ENCODE data around the gene AGFG1.

The AGFG1 gene

GRCh38 chr2:227608561-227609338, 136.8 kb downstream of the AGFG1 start:
- Histone ChIP-seq H3K9me3 (ENCODE audit: control insufficient read depth, insufficient read depth, low read length) (no peaks in the 10 kb centered on the region), H3K4me3 (ENCODE audit: low read depth, low read length) (no peak overlapping the region), H3K27ac (ENCODE audit: low read depth, low read length) (no peak overlapping the region), H3K27me3 (ENCODE audit: control insufficient read depth, insufficient read depth, low read length) (no peaks in the 10 kb centered on the region), H3K36me3 (ENCODE audit: control insufficient read depth, insufficient read depth, low read length) (no peaks in the 10 kb centered on the region), H3K4me1 (ENCODE audit: control insufficient read depth, insufficient read depth, low read length) (no peaks in the 10 kb centered on the region), H3K9ac (ENCODE audit: low read depth, low read length) (no peak overlapping the region)

GRCh38 chr2:227610123-227610522, 138.2 kb downstream of the AGFG1 start:
- Histone ChIP-seq H3K27me3 (ENCODE audit: control insufficient read depth, insufficient read depth, low read length) (no peaks in the 10 kb centered on the region), H3K9me3 (ENCODE audit: control insufficient read depth, insufficient read depth, low read length) (no peaks in the 10 kb centered on the region), H3K4me3 (ENCODE audit: low read depth, low read length) (no peak overlapping the region), H3K36me3 (ENCODE audit: control insufficient read depth, insufficient read depth, low read length) (no peaks in the 10 kb centered on the region), H3K4me1 (ENCODE audit: control insufficient read depth, insufficient read depth, low read length) (no peaks in the 10 kb centered on the region), H3K9ac (ENCODE audit: low read depth, low read length) (no peak overlapping the region), H3K27ac (ENCODE audit: low read depth, low read length) (no peak overlapping the region)
